Adipocyte (in vitro differentiated cells): ENCODE measurements around the gene CRYZ.
A peak's percentile ranks its signal among the peaks of the same experiment; 100 is the strongest.
"Not testable (repeated sequence)": the region's sequence is repeated elsewhere in the genome, so short reads cannot be mapped to it uniquely, and the experiment has no call there.

Experiments
- DNase-seq: peaks from one replicate; pipeline ENCODE4 v3.0.0-alpha.2; 2015; ENCODE audit warnings: low read depth
- H3K27me3 ChIP-seq: replicated peaks from 2 replicates; pipeline ENCODE4 v1.7.0; 2013; ENCODE audit warnings: mild to moderate bottlenecking, low read length, moderate library complexity; ENCODE audit not compliant: control insufficient read depth, insufficient read depth
- H3K36me3 ChIP-seq: 2 replicates; pipeline ENCODE4 v1.7.0; 2013; ENCODE audit warnings: low read length, mild to moderate bottlenecking, moderate library complexity; ENCODE audit not compliant: control insufficient read depth, insufficient read depth, severe bottlenecking
- H3K4me1 ChIP-seq: 2 replicates; pipeline ENCODE4 v1.7.0; 2013; ENCODE audit warnings: mild to moderate bottlenecking, low read length, moderate library complexity; ENCODE audit not compliant: control insufficient read depth, insufficient read depth
- H3K4me3 ChIP-seq: 2 replicates; pipeline ENCODE4 v1.7.0; 2013; ENCODE audit warnings: mild to moderate bottlenecking, low read length, moderate library complexity
- H3K9ac ChIP-seq: 2 replicates; pipeline ENCODE4 v1.7.0; 2013; ENCODE audit warnings: mild to moderate bottlenecking, low read length, moderate library complexity
- H3K9me3 ChIP-seq: 2 replicates; pipeline ENCODE4 v1.7.0; 2013; ENCODE audit warnings: mild to moderate bottlenecking, low read length, moderate library complexity; ENCODE audit not compliant: control insufficient read depth

Gene CRYZ

GRCh38 chr1:74756650-74757049 lies 23.8 kb upstream of the CRYZ start:
- not testable (repeated sequence) for H3K4me3 ChIP-seq, H3K9ac ChIP-seq, H3K27me3 ChIP-seq, H3K4me1 ChIP-seq, H3K9me3 ChIP-seq, DNase-seq
- peaks cover 83% of the 10 kb centered on the region for H3K36me3 ChIP-seq

- Histone ChIP-seq H3K9me3 (no peaks in the 10 kb centered on the region), H3K27me3 (no peaks in the 10 kb centered on the region), H3K4me1 (peaks cover 9% of the 10 kb centered on the region), H3K36me3 (peaks cover 86% of the 10 kb centered on the region), H3K4me3 (no peak overlapping the region), H3K9ac (no peak overlapping the region)
- no peak for DNase-seq
Measured at GRCh38 chr1:74755475-74755874, 22.6 kb upstream of the CRYZ start.

- Histone ChIP-seq H3K36me3 (peaks cover 80% of the 10 kb centered on the region), H3K27me3 (no peaks in the 10 kb centered on the region), H3K9me3 (no peaks in the 10 kb centered on the region), H3K4me1 (peaks cover 17% of the 10 kb centered on the region), H3K4me3 (no peak overlapping the region), H3K9ac (no peak overlapping the region)
- no peak for DNase-seq
Measured at GRCh38 chr1:74753104-74753503, 20.3 kb upstream of the CRYZ start.

GRCh38 chr1:74748960-74749359 lies 16.1 kb upstream of the CRYZ start:
- no peaks in the 10 kb centered on the region for H3K27me3 ChIP-seq
- peaks cover 68% of the 10 kb centered on the region for H3K36me3 ChIP-seq
- peaks cover 14% of the 10 kb centered on the region for H3K4me1 ChIP-seq
- H3K4me3 ChIP-seq: no peak overlapping the region
- H3K9ac ChIP-seq: no peak overlapping the region
- no peaks in the 10 kb centered on the region for H3K9me3 ChIP-seq
- DNase-seq: no peak

GRCh38 chr1:74745247-74745646 lies 12.4 kb upstream of the CRYZ start:
- H3K27me3 ChIP-seq, H3K9ac ChIP-seq, H3K4me3 ChIP-seq, H3K9me3 ChIP-seq, DNase-seq: not testable (repeated sequence)
- H3K36me3 ChIP-seq: peaks cover 58% of the 10 kb centered on the region
- peaks cover 14% of the 10 kb centered on the region for H3K4me1 ChIP-seq

- H3K27me3 ChIP-seq, H3K9ac ChIP-seq, H3K9me3 ChIP-seq, H3K4me3 ChIP-seq, DNase-seq, H3K4me1 ChIP-seq: not testable (repeated sequence)
- peaks cover 68% of the 10 kb centered on the region for H3K36me3 ChIP-seq
Measured at GRCh38 chr1:74740307-74740980, 7.6 kb upstream of the CRYZ start.

GRCh38 chr1:74737333-74737732 lies 4.5 kb upstream of the CRYZ start:
- Histone ChIP-seq H3K9me3 (no peaks in the 10 kb centered on the region), H3K36me3 (peaks cover 52% of the 10 kb centered on the region)

GRCh38 chr1:74733604-74734484 lies 994 bp upstream of the CRYZ start:
- H3K9ac ChIP-seq: peak overlapping the region; percentile 91
- H3K9me3 ChIP-seq: no peaks in the 10 kb centered on the region
- DNase-seq: peak; percentile 90
- peaks cover 41% of the 10 kb centered on the region for H3K4me1 ChIP-seq
- peak overlapping the region; percentile 97 for H3K4me3 ChIP-seq
- H3K27me3 ChIP-seq: no peaks in the 10 kb centered on the region
- H3K36me3 ChIP-seq: peaks cover 24% of the 10 kb centered on the region

More at GRCh38 chr1:74737333-74737732, 4.5 kb upstream of the CRYZ start:
- Histone ChIP-seq H3K27me3 (no peaks in the 10 kb centered on the region), H3K4me1 (peaks cover 14% of the 10 kb centered on the region), H3K4me3 (no peak overlapping the region), H3K9ac (no peak overlapping the region)
- no peak for DNase-seq

- DNase-seq, H3K27me3 ChIP-seq, H3K9me3 ChIP-seq, H3K36me3 ChIP-seq: not testable (repeated sequence)
- Histone ChIP-seq H3K4me3 (peak overlapping the region; percentile 97), H3K9ac (peak overlapping the region; percentile 91), H3K4me1 (peaks cover 46% of the 10 kb centered on the region)
Measured at GRCh38 chr1:74732071-74732946, 541 bp downstream of the CRYZ start.

- Histone ChIP-seq H3K36me3 (peaks cover under 1% of the 10 kb centered on the region), H3K9ac (no peak overlapping the region), H3K27me3 (no peaks in the 10 kb centered on the region), H3K4me1 (peaks cover 46% of the 10 kb centered on the region), H3K4me3 (peak overlapping the region; percentile 22), H3K9me3 (no peaks in the 10 kb centered on the region)
- DNase-seq: peak; percentile 32
Measured at GRCh38 chr1:74731399-74732052, 1.3 kb downstream of the CRYZ start.
